IMR-90 (cell line): Measurements from ENCODE around the gene FGGY. TPM values are rescaled to one million over a fixed set of nuclear protein-coding genes. Genes with fewer than 3 reads are reported as not detected.

ENCODE experiments used
- ATAC-seq: fragments of 200-7000 bp; cut with Tn5 transposase; 2 replicates; pipeline ENCODE4 v1.9.1; 2020; ENCODE audit warnings: low read depth, mild to moderate bottlenecking, moderate library complexity
- BruUV-seq: library from RNA; stranded (reverse); fragments of 400-500 nt; replicated peaks from 2 replicates; lab custom pipeline; 2021; lab: Mats Ljungman, UMichigan
- CTCF ChIA-PET: fragments of 300-600 bp; formaldehyde crosslinking; extraction: SDS; loops from one replicate; lab custom pipeline; 2021; ENCODE audit warnings: antibody characterized with exemption; lab: Yijun Ruan, JAX
- POLR2A ChIA-PET: fragments of 300-600 bp; sonication (Branson Sonifier 250); formaldehyde crosslinking; loops from one replicate; lab custom pipeline; 2022; ENCODE audit warnings: antibody characterized with exemption; ENCODE audit not compliant: unreplicated experiment; lab: Charles Lee
- DNase-seq: peaks from one replicate; pipeline ENCODE4 v3.0.0; 2013
- H2AFZ ChIP-seq: replicated peaks from 2 replicates; pipeline ENCODE3; 2013; ENCODE audit warnings: low read length, mild to moderate bottlenecking; ENCODE audit not compliant: poor library complexity
- H2AK5ac ChIP-seq: 2 replicates; pipeline ENCODE4 v1.6.1; 2013; ENCODE audit warnings: low read depth, low read length, inconsistent platforms
- H2AK9ac ChIP-seq: replicated peaks from 2 replicates; pipeline ENCODE3; 2013; ENCODE audit warnings: mild to moderate bottlenecking, low read depth, low read length, moderate library complexity; ENCODE audit not compliant: poor library complexity
- H2BK120ac ChIP-seq: 2 replicates; pipeline ENCODE4 v1.6.1; 2013; ENCODE audit warnings: low read depth, low read length, inconsistent platforms
- H2BK15ac ChIP-seq: 3 replicates; pipeline ENCODE4 v1.6.1; 2013; ENCODE audit warnings: low read depth, low read length, inconsistent platforms
- H2BK20ac ChIP-seq: 2 replicates; pipeline ENCODE4 v1.6.1; 2013; ENCODE audit warnings: low read depth, mild to moderate bottlenecking, inconsistent platforms, low read length, moderate library complexity
- H2BK5ac ChIP-seq: 2 replicates; pipeline ENCODE4 v1.6.1; 2013; ENCODE audit warnings: mild to moderate bottlenecking, low read depth, low read length, inconsistent platforms; ENCODE audit not compliant: poor library complexity, severe bottlenecking
- H3K14ac ChIP-seq: replicated peaks from 2 replicates; pipeline ENCODE4 v1.6.1; 2013; ENCODE audit warnings: low read depth, low read length, inconsistent platforms
- H3K18ac ChIP-seq: 2 replicates; pipeline ENCODE4 v1.6.1; 2013; ENCODE audit warnings: low read depth, low read length, control low read depth
- H3K23ac ChIP-seq: 2 replicates; pipeline ENCODE4 v1.6.1; 2013; ENCODE audit warnings: low read depth, low read length, inconsistent platforms
- H3K27ac ChIP-seq: 2 replicates; pipeline ENCODE4 v1.5.1; 2013; ENCODE audit warnings: mild to moderate bottlenecking, control low read depth, low read length; ENCODE audit not compliant: insufficient read depth
- H3K27me3 ChIP-seq: 2 replicates; pipeline ENCODE4 v1.6.1; 2013; ENCODE audit warnings: low read length; ENCODE audit not compliant: control insufficient read depth, insufficient read depth
- H3K36me3 ChIP-seq: 2 replicates; pipeline ENCODE4 v1.6.1; 2013; ENCODE audit warnings: low read length, mixed read lengths; ENCODE audit not compliant: control insufficient read depth, insufficient read depth
- H3K4ac ChIP-seq: 2 replicates; pipeline ENCODE4 v1.6.1; 2013; ENCODE audit warnings: low read depth, low read length, inconsistent platforms
- H3K4me1 ChIP-seq: 2 replicates; pipeline ENCODE4 v1.6.1; 2013; ENCODE audit warnings: low read length, mixed read lengths; ENCODE audit not compliant: control insufficient read depth, insufficient read depth
- H3K4me2 ChIP-seq: 2 replicates; pipeline ENCODE4 v1.6.1; 2013; ENCODE audit warnings: low read depth, mild to moderate bottlenecking, control low read depth, low read length, moderate library complexity
- H3K4me3 ChIP-seq: 2 replicates; pipeline ENCODE4 v1.5.1; 2013; ENCODE audit warnings: low read depth, mild to moderate bottlenecking, control low read depth, low read length, moderate library complexity; ENCODE audit not compliant: insufficient read depth
- H3K56ac ChIP-seq: 2 replicates; pipeline ENCODE4 v1.6.1; 2013; ENCODE audit warnings: low read length, inconsistent platforms; ENCODE audit not compliant: insufficient read depth; ENCODE audit errors: extremely low read depth
- H3K79me1 ChIP-seq, 2 experiments: 2 replicates each; pipeline ENCODE4 v1.6.1; 2013; ENCODE audit warnings: low read length in 2 of 2, inconsistent platforms in 1 of 2, low read depth in 1 of 2
- H3K9ac ChIP-seq: 2 replicates; pipeline ENCODE4 v1.6.1; 2013; ENCODE audit warnings: low read depth, low read length, control low read depth
- H3K9me1 ChIP-seq: 2 replicates; pipeline ENCODE4 v1.6.1; 2013; ENCODE audit warnings: low read length, inconsistent platforms; ENCODE audit not compliant: insufficient read depth
- H3K9me3 ChIP-seq: 2 replicates; pipeline ENCODE4 v1.6.1; 2013; ENCODE audit warnings: low read length; ENCODE audit not compliant: control insufficient read depth, insufficient read depth
- H4K20me1 ChIP-seq: 2 replicates; pipeline ENCODE4 v1.6.1; 2013; ENCODE audit warnings: low read length, inconsistent platforms; ENCODE audit not compliant: insufficient read depth
- H4K5ac ChIP-seq: 2 replicates; pipeline ENCODE4 v1.6.1; 2013; ENCODE audit warnings: mild to moderate bottlenecking, low read depth, low read length, control low read depth
- H4K8ac ChIP-seq, 2 experiments: 2 replicates each; pipeline ENCODE4 v1.6.1; 2013; ENCODE audit warnings: low read depth in 2 of 2, low read length in 2 of 2, control low read depth in 1 of 2, inconsistent platforms in 1 of 2
- H4K91ac ChIP-seq: 2 replicates; pipeline ENCODE4 v1.6.1; 2013; ENCODE audit warnings: low read depth, low read length, inconsistent platforms; ENCODE audit not compliant: insufficient read depth
- BHLHE40 ChIP-seq: fragments of 150-350 bp; IDR thresholded peaks from 2 replicates; pipeline ENCODE4 v1.6.1; 2016; ENCODE audit warnings: mild to moderate bottlenecking, low read depth, low read length
- CEBPB ChIP-seq: IDR thresholded peaks from 2 replicates; pipeline ENCODE4 v1.6.1; 2012; ENCODE audit warnings: low read depth, low read length, improper control_type of control experiment
- CHD1 ChIP-seq: IDR thresholded peaks from 2 replicates; pipeline ENCODE4 v1.6.1; 2012; ENCODE audit warnings: low read depth, low read length, improper control_type of control experiment
- FOS ChIP-seq: fragments of 150-350 bp; IDR thresholded peaks from 2 replicates; pipeline ENCODE4 v1.6.1; 2016; ENCODE audit warnings: low read depth, low read length
- MAFK ChIP-seq: IDR thresholded peaks from 2 replicates; pipeline ENCODE4 v1.6.1; 2012; ENCODE audit warnings: low read depth, low read length, improper control_type of control experiment
- MAZ ChIP-seq: IDR thresholded peaks from 2 replicates; pipeline ENCODE4 v1.6.1; 2012; ENCODE audit warnings: low read depth, mild to moderate bottlenecking, low read length, improper control_type of control experiment, moderate library complexity, borderline replicate concordance
- MXI1 ChIP-seq: IDR thresholded peaks from 2 replicates; pipeline ENCODE4 v1.6.1; 2012; ENCODE audit warnings: low read depth, mild to moderate bottlenecking, low read length, moderate library complexity, borderline replicate concordance
- NFE2L2 ChIP-seq: fragments of 150-350 bp; IDR thresholded peaks from 2 replicates; pipeline ENCODE4 v1.6.1; 2016; ENCODE audit warnings: low read depth, mild to moderate bottlenecking, low read length
- POLR2A ChIP-seq: IDR thresholded peaks from 2 replicates; pipeline ENCODE4 v1.6.1; 2012; ENCODE audit warnings: mild to moderate bottlenecking, low read depth, low read length
- RAD21 ChIP-seq: IDR thresholded peaks from 2 replicates; pipeline ENCODE4 v1.6.1; 2012; ENCODE audit warnings: low read length, improper control_type of control experiment
- RCOR1 ChIP-seq: IDR thresholded peaks from 2 replicates; pipeline ENCODE4 v1.6.1; 2012; ENCODE audit warnings: mild to moderate bottlenecking, low read length, improper control_type of control experiment; ENCODE audit not compliant: insufficient replicate concordance
- RFX5 ChIP-seq: IDR thresholded peaks from 2 replicates; pipeline ENCODE4 v1.8.0; 2012; ENCODE audit warnings: low read depth, mild to moderate bottlenecking, low read length, moderate library complexity
- SMC3 ChIP-seq: fragments of 150-350 bp; IDR thresholded peaks from 2 replicates; pipeline ENCODE4 v1.6.1; 2016; ENCODE audit warnings: low read depth, mild to moderate bottlenecking, antibody characterized with exemption, low read length, moderate library complexity
- dilution Hi-C: fragments of 300-500 bp; cut with HindIII; formaldehyde crosslinking; loops from one replicate; pipeline ENCODE4 v1.14.3; 2018; ENCODE audit warnings: low sequenced_read_pairs; ENCODE audit not compliant: unreplicated experiment
- in situ Hi-C: fragments of 300-500 bp; cut with MboI; formaldehyde crosslinking; loops from 3 replicates; pipeline ENCODE4 v1.14.3; 2019; ENCODE audit warnings: low sequenced_read_pairs, inconsistent platforms, mixed read lengths
- intact Hi-C: fragments of 100-400 bp; cut with micrococcal nuclease; formaldehyde crosslinking; loops from 2 replicates; pipeline ENCODE4 v1.10.0; 2022
- polyA plus RNA-seq, 3 experiments: library from polyadenylated mRNA; depleted of rRNA; stranded (reverse); fragments of >200 nt; gene quantifications; 2 replicates each; pipeline ENCODE4 v1.2.3, GENCODE V29; 2012; ENCODE audit warnings: low replicate concordance in 1 of 3
- total RNA-seq: library from RNA; depleted of rRNA; stranded (reverse); fragments of >200 nt; gene quantifications from 2 replicates; pipeline ENCODE4 v1.2.3, GENCODE V29; 2012
- TF ChIP-seq, protein P1 (sequence below): conservative IDR thresholded peaks from 2 replicates; pipeline ENCODE4 v1.5.1; 2012; ENCODE audit warnings: mild to moderate bottlenecking, low read depth, low read length, improper control_type of control experiment
- TF ChIP-seq, protein P2 (sequence below): fragments of 150-350 bp; IDR thresholded peaks from 2 replicates; pipeline ENCODE4 v1.6.1; 2017; ENCODE audit warnings: mild to moderate bottlenecking, antibody characterized with exemption, low read length, low read depth
- TF ChIP-seq, protein P3 (sequence below): fragments of 150-350 bp; IDR thresholded peaks from 2 replicates; pipeline ENCODE4 v1.6.1; 2016; ENCODE audit warnings: low read depth, mild to moderate bottlenecking, low read length, moderate library complexity, borderline replicate concordance

FGGY gene
- total and polyA plus RNA-seq, 2 of the 4 experiments (the other 2 are of a cell fraction): 5.6 to 14.0 TPM

GRCh38 chr1:59262631-59263030, 34.3 kb upstream of the FGGY start:
- in situ Hi-C loops (no loop called here), intact Hi-C loops (no loop called here), dilution Hi-C loops (no loop called here)
- Histone ChIP-seq H3K79me1 (no peaks in the 10 kb centered on the region), H2BK20ac (no peak overlapping the region), H3K56ac (no peak overlapping the region), H4K20me1 (no peaks in the 10 kb centered on the region), H3K9ac (no peak overlapping the region), H3K27ac (no peak overlapping the region), H3K4me2 (no peak overlapping the region), H3K4ac (no peak overlapping the region), H3K4me1 (no peaks in the 10 kb centered on the region), H2BK120ac (no peak overlapping the region), H4K8ac (no peak overlapping the region), H2BK15ac (no peak overlapping the region), H2AFZ (no peak overlapping the region), H3K18ac (no peak overlapping the region; the same call in 1 of the 2 replicates), H3K14ac (no peak overlapping the region), H3K4me3 (no peak overlapping the region), H3K27me3 (no peaks in the 10 kb centered on the region), H2AK5ac (no peak overlapping the region), H4K5ac (no peak overlapping the region), H3K9me3 (no peaks in the 10 kb centered on the region), H2AK9ac (no peak overlapping the region), H3K23ac (no peak overlapping the region), H3K36me3 (no peaks in the 10 kb centered on the region), H4K91ac (no peak overlapping the region), H2BK5ac (no peak overlapping the region), H3K9me1 (no peaks in the 10 kb centered on the region)
- DNase-seq (no peak), ATAC-seq (no peak)
- no TSS peak for BruUV-seq
- ChIA-PET POLR2A (no interaction called here), CTCF (no interaction called here)
- TF ChIP-seq, protein P1, sequence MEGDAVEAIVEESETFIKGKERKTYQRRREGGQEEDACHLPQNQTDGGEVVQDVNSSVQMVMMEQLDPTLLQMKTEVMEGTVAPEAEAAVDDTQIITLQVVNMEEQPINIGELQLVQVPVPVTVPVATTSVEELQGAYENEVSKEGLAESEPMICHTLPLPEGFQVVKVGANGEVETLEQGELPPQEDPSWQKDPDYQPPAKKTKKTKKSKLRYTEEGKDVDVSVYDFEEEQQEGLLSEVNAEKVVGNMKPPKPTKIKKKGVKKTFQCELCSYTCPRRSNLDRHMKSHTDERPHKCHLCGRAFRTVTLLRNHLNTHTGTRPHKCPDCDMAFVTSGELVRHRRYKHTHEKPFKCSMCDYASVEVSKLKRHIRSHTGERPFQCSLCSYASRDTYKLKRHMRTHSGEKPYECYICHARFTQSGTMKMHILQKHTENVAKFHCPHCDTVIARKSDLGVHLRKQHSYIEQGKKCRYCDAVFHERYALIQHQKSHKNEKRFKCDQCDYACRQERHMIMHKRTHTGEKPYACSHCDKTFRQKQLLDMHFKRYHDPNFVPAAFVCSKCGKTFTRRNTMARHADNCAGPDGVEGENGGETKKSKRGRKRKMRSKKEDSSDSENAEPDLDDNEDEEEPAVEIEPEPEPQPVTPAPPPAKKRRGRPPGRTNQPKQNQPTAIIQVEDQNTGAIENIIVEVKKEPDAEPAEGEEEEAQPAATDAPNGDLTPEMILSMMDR: no peak
- TF ChIP-seq RFX5: no peak
- TF ChIP-seq NFE2L2: no peak
- TF ChIP-seq, protein P2, sequence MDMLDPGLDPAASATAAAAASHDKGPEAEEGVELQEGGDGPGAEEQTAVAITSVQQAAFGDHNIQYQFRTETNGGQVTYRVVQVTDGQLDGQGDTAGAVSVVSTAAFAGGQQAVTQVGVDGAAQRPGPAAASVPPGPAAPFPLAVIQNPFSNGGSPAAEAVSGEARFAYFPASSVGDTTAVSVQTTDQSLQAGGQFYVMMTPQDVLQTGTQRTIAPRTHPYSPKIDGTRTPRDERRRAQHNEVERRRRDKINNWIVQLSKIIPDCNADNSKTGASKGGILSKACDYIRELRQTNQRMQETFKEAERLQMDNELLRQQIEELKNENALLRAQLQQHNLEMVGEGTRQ: no peak
- no peak for TF ChIP-seq CEBPB
- no peak for TF ChIP-seq BHLHE40
- no peak for TF ChIP-seq RCOR1
- TF ChIP-seq MAZ: no peak
- no peak for TF ChIP-seq SMC3
- TF ChIP-seq RAD21: no peak
- no peak for TF ChIP-seq FOS
- no peak for TF ChIP-seq MXI1
- no peak for TF ChIP-seq POLR2A
- TF ChIP-seq, protein P3, sequence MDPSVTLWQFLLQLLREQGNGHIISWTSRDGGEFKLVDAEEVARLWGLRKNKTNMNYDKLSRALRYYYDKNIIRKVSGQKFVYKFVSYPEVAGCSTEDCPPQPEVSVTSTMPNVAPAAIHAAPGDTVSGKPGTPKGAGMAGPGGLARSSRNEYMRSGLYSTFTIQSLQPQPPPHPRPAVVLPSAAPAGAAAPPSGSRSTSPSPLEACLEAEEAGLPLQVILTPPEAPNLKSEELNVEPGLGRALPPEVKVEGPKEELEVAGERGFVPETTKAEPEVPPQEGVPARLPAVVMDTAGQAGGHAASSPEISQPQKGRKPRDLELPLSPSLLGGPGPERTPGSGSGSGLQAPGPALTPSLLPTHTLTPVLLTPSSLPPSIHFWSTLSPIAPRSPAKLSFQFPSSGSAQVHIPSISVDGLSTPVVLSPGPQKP: no peak
- TF ChIP-seq MAFK: no peak
- no peak for TF ChIP-seq CHD1
